ENCODE results near the gene ANKS1A.
"Not testable (repeated sequence)": the region's sequence is repeated elsewhere in the genome, so short reads cannot be mapped to it uniquely, and the experiment has no call there.

The ANKS1A gene

DNA sequence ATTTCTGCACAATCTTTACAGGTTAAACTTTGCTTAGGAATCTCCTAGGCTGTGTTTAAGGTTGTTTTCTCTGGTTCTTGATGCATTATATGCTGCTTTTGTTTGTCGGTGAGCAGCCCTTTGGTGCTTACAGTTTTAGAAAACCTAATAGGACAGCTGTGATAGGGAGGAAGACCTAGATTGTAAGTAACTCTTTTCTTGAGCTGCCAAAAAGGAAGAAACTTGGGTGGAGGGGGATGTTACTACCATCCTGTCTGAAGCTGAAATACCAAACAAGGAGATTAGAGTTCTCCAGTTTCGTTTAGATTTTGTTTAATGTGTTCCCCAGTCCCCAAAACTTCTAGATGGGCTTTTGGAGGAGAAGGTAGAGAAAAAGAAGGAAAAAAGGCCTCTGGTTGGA is 72.0 kb downstream of the ANKS1A start:
- DNase-seq, result no peak

DNA sequence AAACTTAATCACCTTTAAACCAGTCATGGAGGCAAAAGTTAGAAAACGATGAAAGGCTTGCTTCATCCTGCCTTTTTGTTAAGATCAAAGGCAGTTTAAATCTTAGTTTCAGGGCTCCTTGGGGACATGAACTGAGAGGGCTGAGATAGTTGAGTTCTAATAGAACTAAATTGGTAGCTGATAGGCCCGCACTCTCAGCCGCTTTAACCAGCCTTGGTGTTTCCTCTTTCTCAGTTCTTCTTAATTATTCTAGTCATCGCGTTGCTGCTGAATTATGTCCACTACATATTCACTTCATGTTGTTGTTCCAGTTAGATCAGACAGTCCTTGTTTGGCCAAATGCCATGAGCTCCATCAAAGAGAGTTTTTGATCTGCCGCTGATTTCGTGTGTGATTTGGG is 72.5 kb downstream of the ANKS1A start:
- DNase-seq, result no peak

- DNase-seq, result no peak
Measured at GRCh38 chr6:34964564-34964963, 75.5 kb downstream of the ANKS1A start.

- no peak for DNase-seq
Measured at GRCh38 chr6:34967461-34967860, 78.4 kb downstream of the ANKS1A start.

DNA sequence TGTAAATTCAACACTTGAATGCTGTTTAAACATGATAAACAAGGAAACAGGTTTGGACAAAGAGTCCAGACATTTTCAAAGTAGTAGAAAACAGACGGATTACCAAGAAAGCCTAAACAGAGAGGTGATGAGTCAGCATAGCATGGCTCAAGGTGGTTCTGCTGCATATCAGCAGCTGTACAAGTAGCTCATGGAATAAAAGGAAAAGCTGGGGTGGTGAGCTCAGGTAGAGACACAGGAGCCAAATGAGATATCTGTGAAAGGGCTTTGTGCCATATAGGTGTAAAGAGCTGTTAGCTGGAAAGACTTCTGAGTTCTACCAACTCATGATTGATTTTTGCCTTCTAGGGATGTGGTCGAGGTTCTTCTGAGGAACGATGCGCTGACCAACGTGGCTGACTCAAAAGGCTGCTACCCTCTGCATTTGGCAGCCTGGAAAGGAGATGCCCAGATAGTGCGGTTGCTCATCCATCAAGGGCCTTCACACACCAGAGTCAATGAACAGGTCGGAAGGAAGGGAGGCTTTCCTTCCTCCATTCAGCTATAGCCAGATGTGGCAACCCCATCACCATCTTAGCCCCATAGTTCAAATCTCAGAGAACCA is 80.7 kb downstream of the ANKS1A start:
- DNase-seq, result no peak

DNA sequence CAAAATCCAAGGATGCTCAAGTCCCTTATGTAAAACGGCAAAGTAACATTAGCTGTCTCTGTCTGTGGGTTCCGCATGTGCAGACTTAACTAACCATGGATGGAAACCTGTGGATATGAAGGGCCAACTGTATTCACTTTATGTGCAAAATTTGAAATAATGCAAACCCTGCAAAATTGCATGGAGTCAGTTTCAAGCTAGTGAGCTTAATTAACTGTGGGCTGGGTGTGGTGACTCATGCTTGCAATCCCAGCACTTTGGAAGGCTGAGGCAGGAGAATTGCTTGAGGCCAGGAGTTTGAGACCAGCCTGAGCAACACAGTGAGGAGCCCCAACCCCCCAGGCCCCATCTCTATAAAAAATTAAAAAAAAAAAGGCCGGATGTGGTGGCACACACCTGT is 81.4 kb downstream of the ANKS1A start:
- DNase-seq, result no peak

DNA sequence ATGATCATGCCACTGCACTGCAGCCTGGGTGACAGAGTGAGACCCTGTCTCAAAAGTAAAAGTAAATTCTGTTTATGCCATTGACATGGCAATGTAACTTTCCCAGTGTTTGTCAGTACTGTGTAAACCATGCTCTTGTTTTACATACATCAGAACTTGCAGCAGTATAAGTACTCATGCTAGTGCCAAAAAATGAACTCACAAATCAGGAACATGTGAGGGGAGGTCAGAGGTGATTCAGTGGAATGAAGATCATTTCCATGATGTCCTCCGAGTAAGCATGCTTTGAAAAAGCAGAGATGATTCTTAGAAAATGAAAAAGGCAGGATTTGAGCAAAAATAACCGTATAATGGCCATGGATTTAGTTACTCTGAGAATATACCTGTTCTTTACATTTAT is 81.9 kb downstream of the ANKS1A start:
- DNase-seq, result no peak

DNA sequence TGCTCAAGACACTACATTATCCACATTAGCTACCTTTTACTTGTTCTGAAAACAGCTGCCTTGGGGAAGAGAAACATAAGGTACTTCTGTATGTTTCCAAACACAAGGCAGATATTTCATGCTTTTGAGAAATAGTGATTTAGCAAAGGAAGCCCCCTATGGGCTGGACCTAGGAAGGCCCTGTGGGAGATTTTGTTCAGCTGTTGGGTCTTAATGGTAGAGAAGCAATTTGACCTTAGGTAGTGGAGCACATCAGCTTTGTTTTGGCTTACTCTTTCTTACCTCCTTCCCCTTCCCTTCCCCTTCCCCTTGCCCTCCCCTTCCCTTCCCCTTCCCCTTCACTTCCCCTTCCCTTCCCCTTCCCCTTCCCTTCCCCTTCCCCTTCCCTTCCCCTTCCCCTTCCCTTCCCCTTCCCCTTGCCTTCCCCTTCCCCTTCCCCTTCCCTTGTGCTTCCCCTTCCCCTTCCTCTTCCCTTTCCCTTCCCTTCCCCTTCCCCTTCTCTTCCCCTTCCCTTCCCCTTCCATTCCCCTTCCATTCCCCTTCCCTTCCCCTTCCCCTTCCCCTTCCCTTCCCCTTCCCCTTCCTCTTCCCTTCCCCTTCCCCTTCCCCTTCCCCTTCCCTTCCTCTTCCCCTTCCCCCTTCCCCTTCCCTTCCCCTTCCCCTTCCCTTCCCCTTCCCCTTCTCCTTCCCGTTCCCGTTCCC is 84.6 kb downstream of the ANKS1A start:
- no peak for DNase-seq

DNA sequence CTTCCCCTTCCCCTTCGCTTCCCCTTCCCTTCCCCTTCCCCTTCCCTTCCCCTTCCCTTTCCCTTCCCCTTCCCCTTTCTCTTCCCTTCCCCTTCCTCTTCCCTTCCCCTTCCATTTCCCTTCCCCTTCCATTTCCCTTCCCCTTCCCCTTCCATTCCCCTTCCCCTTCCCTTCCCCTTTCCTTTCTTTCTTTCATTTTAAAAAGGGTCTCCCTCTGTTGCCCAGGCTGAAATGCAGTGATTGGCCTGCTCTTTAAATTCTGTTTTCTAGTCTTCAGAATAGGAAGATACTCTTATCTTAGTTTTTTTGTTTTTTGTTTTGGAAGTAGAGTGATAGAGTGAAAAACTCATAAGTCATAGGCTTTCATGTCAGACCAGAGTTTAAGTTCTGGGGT is 85.2 kb downstream of the ANKS1A start:
- DNase-seq, result no peak

GRCh38 chr6:34976239-34976638 is 87.2 kb downstream of the ANKS1A start:
- DNase-seq, result no peak

- DNase-seq, result no peak
Measured at GRCh38 chr6:34979218-34979617, 90.2 kb downstream of the ANKS1A start.

DNA sequence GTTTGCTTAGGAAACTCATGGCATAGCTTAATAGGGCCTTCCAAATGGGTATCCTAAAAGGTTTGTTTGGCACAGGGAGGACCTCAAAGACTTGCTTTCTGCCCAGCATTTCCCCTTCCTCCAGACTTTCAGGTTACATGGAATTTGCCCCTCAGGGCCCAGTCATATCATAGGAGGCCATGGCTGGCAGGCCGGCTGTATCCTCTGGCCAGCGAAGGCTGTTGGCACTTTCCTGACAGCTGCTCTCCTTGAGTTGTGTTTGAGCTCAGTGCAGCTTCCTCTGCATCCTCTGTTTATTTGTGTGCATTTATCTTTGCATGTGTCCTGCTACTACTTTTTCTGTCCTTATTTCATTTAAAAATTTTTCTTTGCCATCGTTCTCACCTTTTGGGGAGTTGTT is 90.9 kb downstream of the ANKS1A start:
- DNase-seq, result no peak

DNA sequence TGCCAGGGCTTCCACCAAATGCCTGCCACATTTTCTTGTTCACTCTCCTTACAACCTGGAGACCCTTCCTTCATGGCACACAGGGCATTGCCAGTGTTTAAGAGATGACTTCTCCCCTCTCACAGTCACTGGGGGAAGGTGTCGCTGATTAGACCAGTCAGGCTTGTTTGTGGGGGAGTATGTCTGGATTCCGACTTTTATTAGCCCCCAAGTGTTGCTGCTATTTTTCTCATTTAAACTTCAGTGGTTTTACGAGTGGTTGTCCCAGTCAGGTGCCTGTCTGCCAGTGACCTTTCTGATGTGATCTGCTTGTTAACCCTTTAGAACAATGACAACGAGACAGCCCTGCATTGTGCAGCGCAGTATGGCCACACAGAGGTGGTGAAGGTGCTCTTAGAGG is 92.3 kb downstream of the ANKS1A start:
- no peak for DNase-seq

DNA sequence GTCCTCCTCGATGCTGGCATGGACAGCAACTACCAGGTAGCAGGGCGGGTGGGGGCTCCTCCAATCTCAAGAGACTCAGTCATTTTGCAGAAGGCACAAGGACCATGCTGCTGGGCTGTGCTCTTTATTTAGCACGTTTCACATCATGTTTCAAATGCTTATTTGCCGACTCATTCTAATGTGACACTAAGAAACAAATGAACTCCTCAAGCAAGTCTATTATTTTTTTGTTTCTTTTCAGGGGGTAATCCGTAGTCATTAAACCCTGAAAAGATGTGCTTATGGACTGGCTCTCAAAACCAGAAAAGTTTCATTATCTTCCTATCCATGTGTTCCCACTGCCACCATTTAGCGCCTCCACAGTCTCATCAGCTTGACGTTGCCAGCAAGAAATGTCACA is 92.9 kb downstream of the ANKS1A start:
- DNase-seq, result no peak

DNA sequence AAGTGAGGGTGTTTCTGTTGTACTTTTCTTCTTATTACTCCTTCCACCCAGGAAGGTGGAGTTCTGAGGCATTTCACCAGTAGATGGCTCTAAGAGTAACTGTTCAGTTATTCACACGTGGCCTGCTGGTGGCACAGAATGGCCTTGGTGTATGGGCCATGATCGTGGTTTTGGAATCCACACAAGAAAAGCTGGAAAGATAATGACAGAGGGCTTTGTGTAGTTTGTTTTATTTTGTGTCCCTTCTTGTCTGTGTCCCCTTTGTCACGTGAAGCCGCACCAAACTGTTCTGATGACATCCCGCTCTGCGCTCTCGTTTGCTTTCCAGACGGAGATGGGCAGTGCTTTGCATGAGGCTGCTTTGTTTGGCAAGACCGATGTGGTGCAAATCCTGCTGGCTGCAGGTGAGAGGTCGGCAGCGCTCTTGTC is 93.4 kb downstream of the ANKS1A start:
- DNase-seq, result no peak

- no peak for DNase-seq
Measured at GRCh38 chr6:34984416-34984815, 95.4 kb downstream of the ANKS1A start.

DNA sequence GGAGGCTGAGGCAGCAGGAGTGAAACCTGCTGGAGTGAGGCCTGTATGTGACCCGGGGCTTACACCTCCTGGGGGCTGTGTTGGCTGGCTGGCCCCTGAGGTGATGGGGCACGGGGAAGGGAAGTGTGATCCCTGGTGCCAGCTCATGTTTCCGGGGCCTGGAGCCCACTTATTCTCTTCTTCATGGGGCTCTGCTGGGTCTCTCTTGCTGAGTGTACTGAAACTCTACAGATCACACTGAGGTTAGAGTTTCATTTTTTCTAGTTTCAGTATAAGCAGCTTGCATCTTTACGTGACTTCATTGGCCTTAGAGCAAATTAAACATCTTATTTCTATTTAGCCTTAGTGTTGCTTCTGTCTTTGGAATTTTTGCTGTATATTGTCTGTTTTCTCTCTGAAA is 96.2 kb downstream of the ANKS1A start:
- DNase-seq, result no peak

- peak; percentile 34 to 39 for DNase-seq
Measured at GRCh38 chr6:34986845-34987246, 97.8 kb downstream of the ANKS1A start.

DNA sequence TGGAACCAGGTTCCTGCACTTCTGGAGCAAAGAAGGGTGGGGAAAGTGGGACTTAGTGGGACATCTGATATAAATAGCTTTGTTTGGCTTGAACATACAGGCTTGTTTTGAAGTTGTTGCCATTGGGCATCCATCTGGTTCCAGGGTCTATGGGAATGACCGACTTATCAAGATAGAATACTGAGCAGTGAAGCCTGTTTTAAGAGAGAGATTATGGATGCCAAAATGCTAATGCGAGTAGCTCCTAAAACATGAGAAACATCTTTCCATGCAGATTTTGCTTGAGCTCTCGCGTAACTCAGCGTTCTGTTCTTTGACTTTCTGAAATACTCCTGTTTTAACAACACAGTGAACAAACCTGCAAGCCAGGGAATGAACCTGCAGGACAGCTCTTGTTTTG is 98.5 kb downstream of the ANKS1A start:
- no peak for DNase-seq

- DNase-seq, result no peak
Measured at GRCh38 chr6:34990971-34991560, 102.0 kb downstream of the ANKS1A start.

DNA sequence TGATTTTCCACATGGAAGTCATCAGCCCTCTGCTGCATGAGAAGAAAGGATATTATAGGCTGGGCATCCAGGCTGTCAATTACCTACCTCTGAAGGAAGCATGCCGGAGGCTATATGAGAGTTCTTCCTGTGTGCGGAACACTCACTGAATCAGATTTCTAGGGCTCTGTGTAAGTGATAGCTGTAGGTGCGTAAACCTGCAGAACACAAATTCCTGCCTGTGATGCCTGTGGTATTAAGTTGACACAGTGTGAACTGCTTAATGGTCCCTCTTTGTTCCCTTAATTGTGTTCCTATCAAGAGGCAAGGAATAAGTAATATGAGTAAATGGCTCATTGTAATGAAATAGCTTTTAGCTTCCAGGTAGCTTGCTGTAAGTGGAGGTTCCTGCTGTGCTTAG is 103.3 kb downstream of the ANKS1A start:
- no peak for DNase-seq

GRCh38 chr6:34993213-34993612 is 104.2 kb downstream of the ANKS1A start:
- no peak for DNase-seq

GRCh38 chr6:34994693-34995092 is 105.6 kb downstream of the ANKS1A start:
- DNase-seq, result no peak

DNA sequence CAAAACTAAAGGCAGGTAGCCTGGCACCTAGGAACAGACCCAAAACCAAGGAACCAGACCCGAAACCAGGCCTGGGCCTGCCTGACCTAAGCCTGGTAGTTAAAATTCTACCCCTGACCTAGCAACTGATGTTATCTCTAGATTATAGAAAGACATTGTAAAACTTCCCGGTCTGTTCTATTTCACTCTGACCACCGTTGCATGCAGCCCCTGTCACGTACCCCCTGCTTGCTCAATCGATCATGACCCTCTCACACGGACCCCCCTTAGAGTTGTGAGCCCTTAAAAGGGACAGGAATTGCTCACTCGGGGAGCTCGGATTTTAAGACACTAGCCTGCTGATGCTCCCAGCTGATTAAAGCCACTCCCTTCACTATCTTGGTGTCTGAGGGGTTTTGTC is 109.4 kb downstream of the ANKS1A start:
- not testable (repeated sequence) for DNase-seq

DNA sequence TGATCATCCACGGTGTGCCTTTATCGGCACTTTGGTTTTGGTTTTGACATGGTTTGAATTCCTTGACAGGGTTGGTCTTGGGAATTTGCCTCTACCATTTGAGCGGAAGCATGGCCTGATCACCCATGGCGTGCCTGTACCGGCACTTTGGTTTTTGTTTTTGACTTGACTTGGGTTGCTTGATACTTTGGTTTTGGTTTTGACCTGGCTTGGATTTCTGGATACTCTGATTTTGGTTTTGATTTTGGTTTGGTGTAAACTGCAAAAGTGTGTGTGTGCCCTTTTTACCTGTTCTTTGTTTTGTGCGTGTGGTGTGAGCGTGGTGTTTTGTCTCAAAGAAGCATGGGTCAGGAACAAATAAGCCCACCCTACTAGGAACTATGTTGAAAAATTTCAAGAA is 110.1 kb downstream of the ANKS1A start:
- DNase-seq, result not testable (repeated sequence)
